ENCODE results near the gene HAPSTR1. TPM values are rescaled to one million over a fixed set of nuclear protein-coding genes. Genes with fewer than 3 reads are reported as not detected.

HAPSTR1 gene
- total and polyA plus RNA-seq, 2 of the 8 experiments (the other 6 are each of a cell fraction or from before 2014, with no cell fraction given), result 11.9 to 66.1 TPM

- Histone ChIP-seq H4K5ac (ENCODE audit: insufficient read length, low read depth, low read length) (no peak overlapping the region), H4K91ac (replicated peaks; ENCODE audit: insufficient read length, low read length) (no peak overlapping the region), H3K9me3 (ENCODE audit: insufficient read depth in 2 of 2, low read depth in 1 of 2, low read length in 1 of 2) (peaks cover 0 to 2% of the 10 kb centered on the region in 2 experiments; a peak in 1 of 4 replicates), H3K4ac (replicated peaks; ENCODE audit: insufficient read length, low read depth, low read length) (no peak overlapping the region), H3K27ac (ENCODE audit: low read depth, low read length) (no peak overlapping the region), H3K36me3 (ENCODE audit: control insufficient read depth in 2 of 4, insufficient read depth in 4 of 4, low read length in 3 of 4) (no peaks in the 10 kb centered on the region), H3K4me3 (ENCODE audit: extremely low read depth in 1 of 4, insufficient read depth in 2 of 4, low read depth in 3 of 4, low read length in 4 of 4) (no peak overlapping the region), H3K79me2 (ENCODE audit: control insufficient read depth in 1 of 2, insufficient read depth in 2 of 2, low read length in 2 of 2) (no peaks in the 10 kb centered on the region), H3K23ac (ENCODE audit: insufficient read length) (no peak overlapping the region), H3K56ac (replicated peaks; ENCODE audit: insufficient read length, low read depth, low read length) (no peak overlapping the region), H2BK5ac (ENCODE audit: low read depth, low read length) (no peak overlapping the region), H4K20me1 (replicated peaks in 1 of 2; ENCODE audit: control insufficient read depth in 1 of 2, insufficient read depth in 2 of 2, low read length in 2 of 2) (no peaks in the 10 kb centered on the region), H3K4me2 (ENCODE audit: insufficient read depth in 1 of 2, low read depth in 2 of 2, low read length in 2 of 2) (no peak overlapping the region), H3K79me1 (ENCODE audit: low read depth, low read length) (no peaks in the 10 kb centered on the region), H3K14ac (ENCODE audit: insufficient read length) (no peak overlapping the region), H3K27me3 (replicated peaks in 1 of 4; ENCODE audit: control insufficient read depth in 3 of 4, extremely low read depth in 1 of 4, insufficient read depth in 3 of 4, low read length in 3 of 4) (no peaks in the 10 kb centered on the region; a peak in 1 of 7 replicates), H4K8ac (ENCODE audit: extremely low read depth, insufficient read depth, low read length) (no peak overlapping the region), H3K4me1 (replicated peaks in 1 of 4; ENCODE audit: control insufficient read depth in 3 of 4, insufficient read depth in 4 of 4, low read length in 3 of 4) (no peaks in the 10 kb centered on the region), H3K23me2 (ENCODE audit: low read depth, low read length) (no peaks in the 10 kb centered on the region), H3K9ac (replicated peaks in 1 of 4; ENCODE audit: extremely low read depth in 1 of 4, low read depth in 3 of 4, low read length in 3 of 4) (no peak overlapping the region), H3K18ac (ENCODE audit: extremely low read depth, low read length) (no peak overlapping the region), H2AFZ (ENCODE audit: low read length) (no peak overlapping the region), H2BK120ac (replicated peaks; ENCODE audit: low read depth, low read length) (no peak overlapping the region), H2AK5ac (ENCODE audit: low read depth, low read length) (no peak overlapping the region), H2BK20ac (ENCODE audit: low read length) (no peak overlapping the region), H2BK12ac (ENCODE audit: low read depth, low read length) (no peak overlapping the region), H2BK15ac (ENCODE audit: low read length) (no peak overlapping the region)
- 97% methylated on average over 5 of the region's 6 CpGs; no CpG with 5 or more reads in 1 of the 2 experiments for WGBS, 2 experiments (ENCODE audit: extremely low coverage in 1 of 2, insufficient coverage in 1 of 2, insufficient read length in 1 of 2, insufficient replicate concordance in 2 of 2, low coverage in 1 of 2, low lambda C conversion rate in 2 of 2, missing lambda C conversion rate in 1 of 2)
- CTCF ChIA-PET (ENCODE audit: partially characterized antibody), result interaction anchor here (0.6 kb wide), 2 partner anchors 136 to 292 kb away, joined by 3 read pairs; no protein-coding TSS in a partner anchor
- FAIRE-seq (no peak), DNase-seq (ENCODE audit: low read depth in 1 of 2, low spot score in 2 of 2) (no peak)
- POLR2A ChIA-PET (ENCODE audit: partially characterized antibody), result interaction anchor here (8.4 kb wide), 1 partner anchor 10 kb away, joined by 72 read pairs; the partner anchor contains the start of gene HAPSTR1
These were observed 9.6 kb upstream of the HAPSTR1 start for GRCh38 chr16:9081843-9082242.

Data from H1 (cell line).